ENCODE results near the gene IL6R. TPM values are rescaled to one million over a fixed set of nuclear protein-coding genes. Genes with fewer than 3 reads are reported as not detected.

IL6R gene
- total RNA-seq, 1 donor, result 29.2 TPM

GRCh38 chr1:154445040-154445472, 39.9 kb downstream of the IL6R start:
- Histone ChIP-seq H3K4me3 (ENCODE audit: low read length) (no peak overlapping the region), H3K9me3 (ENCODE audit: low read depth, low read length) (no peaks in the 10 kb centered on the region), H3K27me3 (ENCODE audit: insufficient read depth, low read length) (no peaks in the 10 kb centered on the region), H3K4me1 (ENCODE audit: insufficient read depth, low read length) (peaks cover 36% of the 10 kb centered on the region)

GRCh38 chr1:154446292-154446691, 41.1 kb downstream of the IL6R start:
- no peaks in the 10 kb centered on the region for H3K27me3 ChIP-seq (ENCODE audit: insufficient read depth, low read length)
- no peaks in the 10 kb centered on the region for H3K9me3 ChIP-seq (ENCODE audit: low read depth, low read length)
- H3K4me1 ChIP-seq (ENCODE audit: insufficient read depth, low read length), result peaks cover 24% of the 10 kb centered on the region
- no peak overlapping the region for H3K4me3 ChIP-seq (ENCODE audit: low read length)

- no peaks in the 10 kb centered on the region for H3K27me3 ChIP-seq (ENCODE audit: insufficient read depth, low read length)
- no peaks in the 10 kb centered on the region for H3K9me3 ChIP-seq (ENCODE audit: low read depth, low read length)
- H3K4me3 ChIP-seq (ENCODE audit: low read length), result no peak overlapping the region
- H3K4me1 ChIP-seq (ENCODE audit: insufficient read depth, low read length), result peaks cover 21% of the 10 kb centered on the region
Measured at GRCh38 chr1:154446789-154447188, 41.6 kb downstream of the IL6R start.

DNA sequence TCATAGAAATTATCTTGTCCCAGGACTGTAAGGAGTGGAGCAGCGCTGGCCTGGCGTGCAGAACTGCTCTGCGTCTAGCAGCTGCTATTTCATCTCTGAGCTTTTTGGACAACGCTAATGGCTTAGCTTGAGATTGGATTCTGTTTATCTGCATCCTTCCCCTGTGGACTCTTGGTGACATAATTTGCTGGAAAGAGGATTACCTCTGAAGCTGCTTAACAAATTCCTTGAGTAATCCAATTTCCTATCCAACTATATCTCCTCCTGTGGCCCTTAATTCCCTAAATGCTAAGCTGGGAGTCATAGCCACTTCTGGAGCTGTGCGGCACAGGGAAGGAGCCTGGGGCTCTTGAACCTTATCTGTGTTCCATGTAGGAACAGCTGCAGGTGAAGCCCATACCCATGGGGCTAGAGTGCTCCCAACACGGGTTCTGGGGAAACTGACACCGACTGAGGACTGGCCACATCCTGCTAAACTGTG, 43.2 kb downstream of the IL6R start:
- no peak overlapping the region for H3K4me3 ChIP-seq (ENCODE audit: low read length)
- H3K27me3 ChIP-seq (ENCODE audit: insufficient read depth, low read length), result no peaks in the 10 kb centered on the region
- peaks cover 25% of the 10 kb centered on the region for H3K4me1 ChIP-seq (ENCODE audit: insufficient read depth, low read length)
- no peaks in the 10 kb centered on the region for H3K9me3 ChIP-seq (ENCODE audit: low read depth, low read length)

- no peaks in the 10 kb centered on the region for H3K27me3 ChIP-seq (ENCODE audit: insufficient read depth, low read length)
- no peaks in the 10 kb centered on the region for H3K9me3 ChIP-seq (ENCODE audit: low read depth, low read length)
- no peak overlapping the region for H3K4me3 ChIP-seq (ENCODE audit: low read length)
- peaks cover 61% of the 10 kb centered on the region for H3K4me1 ChIP-seq (ENCODE audit: insufficient read depth, low read length)
Measured at GRCh38 chr1:154453161-154453560, 48.0 kb downstream of the IL6R start.

GRCh38 chr1:154453574-154454352, 48.6 kb downstream of the IL6R start:
- no peaks in the 10 kb centered on the region for H3K9me3 ChIP-seq (ENCODE audit: low read depth, low read length)
- no peaks in the 10 kb centered on the region for H3K27me3 ChIP-seq (ENCODE audit: insufficient read depth, low read length)
- no peak overlapping the region for H3K4me3 ChIP-seq (ENCODE audit: low read length)
- H3K4me1 ChIP-seq (ENCODE audit: insufficient read depth, low read length), result peaks cover 61% of the 10 kb centered on the region

GRCh38 chr1:154454386-154455120, 49.4 kb downstream of the IL6R start:
- no peaks in the 10 kb centered on the region for H3K27me3 ChIP-seq (ENCODE audit: insufficient read depth, low read length)
- no peak overlapping the region for H3K4me3 ChIP-seq (ENCODE audit: low read length)
- H3K9me3 ChIP-seq (ENCODE audit: low read depth, low read length), result no peaks in the 10 kb centered on the region
- H3K4me1 ChIP-seq (ENCODE audit: insufficient read depth, low read length), result peaks cover 61% of the 10 kb centered on the region

DNA sequence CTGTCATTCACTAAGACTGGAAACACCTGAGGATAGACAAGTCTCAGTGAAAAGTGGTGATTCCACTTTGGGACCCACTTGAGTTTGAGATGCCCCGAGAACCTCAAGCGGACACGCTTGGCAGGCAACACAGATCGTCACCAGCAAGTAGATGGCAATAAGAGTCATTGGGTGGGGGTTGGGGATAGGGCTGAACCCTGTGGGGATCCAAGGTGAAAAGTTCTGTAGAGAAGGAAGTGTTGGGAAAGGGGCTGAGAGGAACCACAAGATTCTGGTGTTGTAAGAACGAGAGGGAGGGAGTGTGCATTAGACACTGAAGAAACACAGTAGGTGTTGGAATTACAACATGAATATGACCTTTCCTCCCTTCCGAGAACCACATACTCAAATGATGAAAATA, 51.5 kb downstream of the IL6R start:
- Histone ChIP-seq H3K27me3 (ENCODE audit: insufficient read depth, low read length) (no peaks in the 10 kb centered on the region), H3K4me1 (ENCODE audit: insufficient read depth, low read length) (peaks cover 70% of the 10 kb centered on the region), H3K4me3 (ENCODE audit: low read length) (no peak overlapping the region), H3K9me3 (ENCODE audit: low read depth, low read length) (no peaks in the 10 kb centered on the region)

DNA sequence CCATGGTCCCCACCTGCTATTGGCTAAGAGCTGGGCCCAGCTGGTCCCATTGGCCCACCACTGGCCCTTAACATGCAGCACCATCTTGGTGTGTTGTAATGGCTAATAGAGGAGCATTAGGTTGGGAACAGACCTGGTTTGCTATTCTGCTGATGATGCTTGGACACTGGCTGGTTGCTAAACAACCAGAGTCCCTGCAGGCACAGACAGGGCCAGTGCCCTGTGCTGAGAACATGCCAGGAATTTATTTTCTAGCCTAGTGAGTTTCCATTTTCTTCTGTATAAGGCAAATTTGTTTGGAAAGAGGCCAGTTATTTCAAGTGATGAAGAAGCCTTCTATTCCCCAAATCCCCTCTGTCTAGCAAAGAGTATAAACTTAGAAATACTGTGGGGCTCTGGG, 53.9 kb downstream of the IL6R start:
- Histone ChIP-seq H3K4me3 (ENCODE audit: low read length) (no peak overlapping the region), H3K27me3 (ENCODE audit: insufficient read depth, low read length) (no peaks in the 10 kb centered on the region), H3K9me3 (ENCODE audit: low read depth, low read length) (no peaks in the 10 kb centered on the region), H3K4me1 (ENCODE audit: insufficient read depth, low read length) (peaks cover 69% of the 10 kb centered on the region)

GRCh38 chr1:154460695-154461260, 55.6 kb downstream of the IL6R start:
- H3K27me3 ChIP-seq (ENCODE audit: insufficient read depth, low read length), result no peaks in the 10 kb centered on the region
- H3K9me3 ChIP-seq (ENCODE audit: low read depth, low read length), result no peaks in the 10 kb centered on the region
- H3K4me1 ChIP-seq (ENCODE audit: insufficient read depth, low read length), result peaks cover 69% of the 10 kb centered on the region
- H3K4me3 ChIP-seq (ENCODE audit: low read length), result no peak overlapping the region

DNA sequence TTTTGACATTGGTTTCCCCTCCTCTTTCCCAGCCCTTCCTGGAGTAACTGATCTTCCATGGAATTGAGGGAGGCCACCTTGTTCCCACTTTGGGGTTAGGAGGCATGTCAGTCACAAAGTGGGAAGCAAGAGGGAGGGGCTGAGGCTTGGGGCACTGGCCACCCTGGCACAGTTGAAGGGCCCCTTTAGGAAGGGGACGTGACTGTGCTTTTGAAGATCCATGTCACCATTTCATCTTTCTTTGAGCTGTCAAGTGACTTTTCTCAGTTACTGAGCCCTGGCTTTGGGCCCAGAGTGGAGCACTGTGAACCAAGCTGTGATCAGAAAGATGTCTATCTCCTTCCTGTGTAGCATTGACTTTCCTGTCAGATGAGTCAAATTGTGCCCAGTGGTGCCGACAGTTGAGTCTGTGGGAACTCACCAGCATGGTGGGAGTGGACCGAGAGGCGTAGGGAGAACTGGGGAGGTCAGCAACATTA, 58.4 kb downstream of the IL6R start:
- Histone ChIP-seq H3K4me3 (ENCODE audit: low read length) (no peak overlapping the region), H3K27me3 (ENCODE audit: insufficient read depth, low read length) (no peaks in the 10 kb centered on the region), H3K4me1 (ENCODE audit: insufficient read depth, low read length) (peaks cover 69% of the 10 kb centered on the region)

DNA sequence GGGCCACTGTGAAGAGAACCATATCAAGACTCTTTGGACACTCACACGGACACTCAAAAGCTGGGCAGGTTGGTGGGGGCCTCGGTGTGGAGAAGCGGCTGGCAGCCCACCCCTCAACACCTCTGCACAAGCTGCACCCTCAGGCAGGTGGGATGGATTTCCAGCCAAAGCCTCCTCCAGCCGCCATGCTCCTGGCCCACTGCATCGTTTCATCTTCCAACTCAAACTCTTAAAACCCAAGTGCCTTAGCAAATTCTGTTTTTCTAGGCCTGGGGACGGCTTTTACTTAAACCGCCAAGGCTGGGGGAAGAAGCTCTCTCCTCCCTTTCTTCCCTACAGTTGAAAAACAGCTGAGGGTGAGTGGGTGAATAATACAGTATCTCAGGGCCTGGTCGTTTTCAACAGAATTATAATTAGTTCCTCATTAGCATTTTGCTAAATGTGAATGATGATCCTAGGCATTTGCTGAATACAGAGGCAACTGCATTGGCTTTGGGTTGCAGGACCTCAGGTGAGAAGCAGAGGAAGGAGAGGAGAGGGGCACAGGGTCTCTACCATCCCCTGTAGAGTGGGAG, 60.6 kb downstream of the IL6R start:
- H3K4me3 ChIP-seq (ENCODE audit: low read length), result no peak overlapping the region
- no peaks in the 10 kb centered on the region for H3K27me3 ChIP-seq (ENCODE audit: insufficient read depth, low read length)
- H3K9me3 ChIP-seq (ENCODE audit: low read depth, low read length), result no peaks in the 10 kb centered on the region
- H3K4me1 ChIP-seq (ENCODE audit: insufficient read depth, low read length), result peaks cover 70% of the 10 kb centered on the region

More for the DNA sequence above, 58.4 kb downstream of the IL6R start:
- no peaks in the 10 kb centered on the region for H3K9me3 ChIP-seq (ENCODE audit: low read depth, low read length)

DNA sequence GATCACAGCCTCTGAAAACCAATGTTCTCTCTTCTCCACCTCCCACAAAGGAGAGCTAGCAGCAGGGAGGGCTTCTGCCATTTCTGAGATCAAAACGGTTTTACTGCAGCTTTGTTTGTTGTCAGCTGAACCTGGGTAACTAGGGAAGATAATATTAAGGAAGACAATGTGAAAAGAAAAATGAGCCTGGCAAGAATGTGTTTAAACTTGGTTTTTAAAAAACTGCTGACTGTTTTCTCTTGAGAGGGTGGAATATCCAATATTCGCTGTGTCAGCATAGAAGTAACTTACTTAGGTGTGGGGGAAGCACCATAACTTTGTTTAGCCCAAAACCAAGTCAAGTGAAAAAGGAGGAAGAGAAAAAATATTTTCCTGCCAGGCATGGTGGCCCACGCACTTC, 61.1 kb downstream of the IL6R start:
- no peaks in the 10 kb centered on the region for H3K9me3 ChIP-seq (ENCODE audit: low read depth, low read length)
- no peaks in the 10 kb centered on the region for H3K27me3 ChIP-seq (ENCODE audit: insufficient read depth, low read length)
- peaks cover 65% of the 10 kb centered on the region for H3K4me1 ChIP-seq (ENCODE audit: insufficient read depth, low read length)
- no peak overlapping the region for H3K4me3 ChIP-seq (ENCODE audit: low read length)

DNA sequence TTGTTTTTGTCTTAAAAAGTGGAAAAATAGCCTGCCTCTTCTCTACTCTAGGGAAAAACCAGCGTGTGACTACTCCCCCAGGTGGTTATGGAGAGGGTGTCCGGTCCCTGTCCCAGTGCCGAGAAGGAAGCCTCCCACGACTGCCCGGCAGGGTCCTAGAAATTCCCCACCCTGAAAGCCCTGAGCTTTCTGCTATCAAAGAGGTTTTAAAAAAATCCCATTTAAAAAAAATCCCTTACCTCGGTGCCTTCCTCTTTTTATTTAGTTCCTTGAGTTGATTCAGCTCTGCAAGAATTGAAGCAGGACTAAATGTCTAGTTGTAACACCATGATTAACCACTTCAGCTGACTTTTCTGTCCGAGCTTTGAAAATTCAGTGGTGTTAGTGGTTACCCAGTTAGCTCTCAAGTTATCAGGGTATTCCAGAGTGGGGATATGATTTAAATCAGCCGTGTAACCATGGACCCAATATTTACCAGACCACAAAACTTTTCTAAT, 61.8 kb downstream of the IL6R start:
- Histone ChIP-seq H3K4me1 (ENCODE audit: insufficient read depth, low read length) (peaks cover 60% of the 10 kb centered on the region), H3K27me3 (ENCODE audit: insufficient read depth, low read length) (no peaks in the 10 kb centered on the region), H3K9me3 (ENCODE audit: low read depth, low read length) (no peaks in the 10 kb centered on the region), H3K4me3 (ENCODE audit: low read length) (no peak overlapping the region)
